IMR-90 (cell line): ENCODE results near the gene C9orf57. TPM values are rescaled to one million over a fixed set of nuclear protein-coding genes. Genes with fewer than 3 reads are reported as not detected.

Experiments used
- ATAC-seq: fragments of 200-7000 bp; cut with Tn5 transposase; 2 replicates; pipeline ENCODE4 v1.9.1; 2020; ENCODE audit warnings: low read depth, mild to moderate bottlenecking, moderate library complexity
- BruUV-seq: library from RNA; stranded (reverse); fragments of 400-500 nt; replicated peaks from 2 replicates; lab custom pipeline; 2021; lab: Mats Ljungman, UMichigan
- CTCF ChIA-PET: fragments of 300-600 bp; formaldehyde crosslinking; extraction: SDS; loops from one replicate; lab custom pipeline; 2021; ENCODE audit warnings: antibody characterized with exemption; lab: Yijun Ruan, JAX
- POLR2A ChIA-PET: fragments of 300-600 bp; sonication (Branson Sonifier 250); formaldehyde crosslinking; loops from one replicate; lab custom pipeline; 2022; ENCODE audit warnings: antibody characterized with exemption; ENCODE audit not compliant: unreplicated experiment; lab: Charles Lee
- DNase-seq: peaks from one replicate; pipeline ENCODE4 v3.0.0; 2013
- H2AFZ ChIP-seq: replicated peaks from 2 replicates; pipeline ENCODE3; 2013; ENCODE audit warnings: low read length, mild to moderate bottlenecking; ENCODE audit not compliant: poor library complexity
- H2AK5ac ChIP-seq: 2 replicates; pipeline ENCODE4 v1.6.1; 2013; ENCODE audit warnings: low read depth, low read length, inconsistent platforms
- H2AK9ac ChIP-seq: replicated peaks from 2 replicates; pipeline ENCODE3; 2013; ENCODE audit warnings: mild to moderate bottlenecking, low read depth, low read length, moderate library complexity; ENCODE audit not compliant: poor library complexity
- H2BK120ac ChIP-seq: 2 replicates; pipeline ENCODE4 v1.6.1; 2013; ENCODE audit warnings: low read depth, low read length, inconsistent platforms
- H2BK15ac ChIP-seq: 3 replicates; pipeline ENCODE4 v1.6.1; 2013; ENCODE audit warnings: low read depth, low read length, inconsistent platforms
- H2BK20ac ChIP-seq: 2 replicates; pipeline ENCODE4 v1.6.1; 2013; ENCODE audit warnings: low read depth, mild to moderate bottlenecking, inconsistent platforms, low read length, moderate library complexity
- H2BK5ac ChIP-seq: 2 replicates; pipeline ENCODE4 v1.6.1; 2013; ENCODE audit warnings: mild to moderate bottlenecking, low read depth, low read length, inconsistent platforms; ENCODE audit not compliant: poor library complexity, severe bottlenecking
- H3K14ac ChIP-seq: replicated peaks from 2 replicates; pipeline ENCODE4 v1.6.1; 2013; ENCODE audit warnings: low read depth, low read length, inconsistent platforms
- H3K18ac ChIP-seq: 2 replicates; pipeline ENCODE4 v1.6.1; 2013; ENCODE audit warnings: low read depth, low read length, control low read depth
- H3K23ac ChIP-seq: 2 replicates; pipeline ENCODE4 v1.6.1; 2013; ENCODE audit warnings: low read depth, low read length, inconsistent platforms
- H3K27ac ChIP-seq: 2 replicates; pipeline ENCODE4 v1.5.1; 2013; ENCODE audit warnings: mild to moderate bottlenecking, control low read depth, low read length; ENCODE audit not compliant: insufficient read depth
- H3K27me3 ChIP-seq: 2 replicates; pipeline ENCODE4 v1.6.1; 2013; ENCODE audit warnings: low read length; ENCODE audit not compliant: control insufficient read depth, insufficient read depth
- H3K36me3 ChIP-seq: 2 replicates; pipeline ENCODE4 v1.6.1; 2013; ENCODE audit warnings: low read length, mixed read lengths; ENCODE audit not compliant: control insufficient read depth, insufficient read depth
- H3K4ac ChIP-seq: 2 replicates; pipeline ENCODE4 v1.6.1; 2013; ENCODE audit warnings: low read depth, low read length, inconsistent platforms
- H3K4me1 ChIP-seq: 2 replicates; pipeline ENCODE4 v1.6.1; 2013; ENCODE audit warnings: low read length, mixed read lengths; ENCODE audit not compliant: control insufficient read depth, insufficient read depth
- H3K4me2 ChIP-seq: 2 replicates; pipeline ENCODE4 v1.6.1; 2013; ENCODE audit warnings: low read depth, mild to moderate bottlenecking, control low read depth, low read length, moderate library complexity
- H3K4me3 ChIP-seq: 2 replicates; pipeline ENCODE4 v1.5.1; 2013; ENCODE audit warnings: low read depth, mild to moderate bottlenecking, control low read depth, low read length, moderate library complexity; ENCODE audit not compliant: insufficient read depth
- H3K56ac ChIP-seq: 2 replicates; pipeline ENCODE4 v1.6.1; 2013; ENCODE audit warnings: low read length, inconsistent platforms; ENCODE audit not compliant: insufficient read depth; ENCODE audit errors: extremely low read depth
- H3K79me1 ChIP-seq, 2 experiments: 2 replicates each; pipeline ENCODE4 v1.6.1; 2013; ENCODE audit warnings: low read length in 2 of 2, inconsistent platforms in 1 of 2, low read depth in 1 of 2
- H3K9ac ChIP-seq: 2 replicates; pipeline ENCODE4 v1.6.1; 2013; ENCODE audit warnings: low read depth, low read length, control low read depth
- H3K9me1 ChIP-seq: 2 replicates; pipeline ENCODE4 v1.6.1; 2013; ENCODE audit warnings: low read length, inconsistent platforms; ENCODE audit not compliant: insufficient read depth
- H3K9me3 ChIP-seq: 2 replicates; pipeline ENCODE4 v1.6.1; 2013; ENCODE audit warnings: low read length; ENCODE audit not compliant: control insufficient read depth, insufficient read depth
- H4K20me1 ChIP-seq: 2 replicates; pipeline ENCODE4 v1.6.1; 2013; ENCODE audit warnings: low read length, inconsistent platforms; ENCODE audit not compliant: insufficient read depth
- H4K5ac ChIP-seq: 2 replicates; pipeline ENCODE4 v1.6.1; 2013; ENCODE audit warnings: mild to moderate bottlenecking, low read depth, low read length, control low read depth
- H4K8ac ChIP-seq, 2 experiments: 2 replicates each; pipeline ENCODE4 v1.6.1; 2013; ENCODE audit warnings: low read depth in 2 of 2, low read length in 2 of 2, control low read depth in 1 of 2, inconsistent platforms in 1 of 2
- H4K91ac ChIP-seq: 2 replicates; pipeline ENCODE4 v1.6.1; 2013; ENCODE audit warnings: low read depth, low read length, inconsistent platforms; ENCODE audit not compliant: insufficient read depth
- BHLHE40 ChIP-seq: fragments of 150-350 bp; IDR thresholded peaks from 2 replicates; pipeline ENCODE4 v1.6.1; 2016; ENCODE audit warnings: mild to moderate bottlenecking, low read depth, low read length
- CEBPB ChIP-seq: IDR thresholded peaks from 2 replicates; pipeline ENCODE4 v1.6.1; 2012; ENCODE audit warnings: low read depth, low read length, improper control_type of control experiment
- CHD1 ChIP-seq: IDR thresholded peaks from 2 replicates; pipeline ENCODE4 v1.6.1; 2012; ENCODE audit warnings: low read depth, low read length, improper control_type of control experiment
- ELK1 ChIP-seq: fragments of 150-350 bp; IDR thresholded peaks from 2 replicates; pipeline ENCODE4 v1.6.1; 2016; ENCODE audit warnings: low read depth, mild to moderate bottlenecking, low read length, moderate library complexity, borderline replicate concordance
- FOS ChIP-seq: fragments of 150-350 bp; IDR thresholded peaks from 2 replicates; pipeline ENCODE4 v1.6.1; 2016; ENCODE audit warnings: low read depth, low read length
- MAFK ChIP-seq: IDR thresholded peaks from 2 replicates; pipeline ENCODE4 v1.6.1; 2012; ENCODE audit warnings: low read depth, low read length, improper control_type of control experiment
- MAZ ChIP-seq: IDR thresholded peaks from 2 replicates; pipeline ENCODE4 v1.6.1; 2012; ENCODE audit warnings: low read depth, mild to moderate bottlenecking, low read length, improper control_type of control experiment, moderate library complexity, borderline replicate concordance
- MXI1 ChIP-seq: IDR thresholded peaks from 2 replicates; pipeline ENCODE4 v1.6.1; 2012; ENCODE audit warnings: low read depth, mild to moderate bottlenecking, low read length, moderate library complexity, borderline replicate concordance
- NFE2L2 ChIP-seq: fragments of 150-350 bp; IDR thresholded peaks from 2 replicates; pipeline ENCODE4 v1.6.1; 2016; ENCODE audit warnings: low read depth, mild to moderate bottlenecking, low read length
- POLR2A ChIP-seq: IDR thresholded peaks from 2 replicates; pipeline ENCODE4 v1.6.1; 2012; ENCODE audit warnings: mild to moderate bottlenecking, low read depth, low read length
- RAD21 ChIP-seq: IDR thresholded peaks from 2 replicates; pipeline ENCODE4 v1.6.1; 2012; ENCODE audit warnings: low read length, improper control_type of control experiment
- RCOR1 ChIP-seq: IDR thresholded peaks from 2 replicates; pipeline ENCODE4 v1.6.1; 2012; ENCODE audit warnings: mild to moderate bottlenecking, low read length, improper control_type of control experiment; ENCODE audit not compliant: insufficient replicate concordance
- RFX5 ChIP-seq: IDR thresholded peaks from 2 replicates; pipeline ENCODE4 v1.8.0; 2012; ENCODE audit warnings: low read depth, mild to moderate bottlenecking, low read length, moderate library complexity
- SMC3 ChIP-seq: fragments of 150-350 bp; IDR thresholded peaks from 2 replicates; pipeline ENCODE4 v1.6.1; 2016; ENCODE audit warnings: low read depth, mild to moderate bottlenecking, antibody characterized with exemption, low read length, moderate library complexity
- WGBS, 2 experiments: methylation state at CpG; one replicate each; pipeline versions ENCODE4 v1.1.5 to v1.1.7; 2013; ENCODE audit warnings: missing lambda C conversion rate in 2 of 2; ENCODE audit not compliant: insufficient read length in 1 of 2; ENCODE audit errors: extremely low coverage in 2 of 2; 5-methylcytosine and 5-hydroxymethylcytosine counted together
- dilution Hi-C: fragments of 300-500 bp; cut with HindIII; formaldehyde crosslinking; loops from one replicate; pipeline ENCODE4 v1.14.3; 2018; ENCODE audit warnings: low sequenced_read_pairs; ENCODE audit not compliant: unreplicated experiment
- in situ Hi-C: fragments of 300-500 bp; cut with MboI; formaldehyde crosslinking; loops from 3 replicates; pipeline ENCODE4 v1.14.3; 2019; ENCODE audit warnings: low sequenced_read_pairs, inconsistent platforms, mixed read lengths
- intact Hi-C: fragments of 100-400 bp; cut with micrococcal nuclease; formaldehyde crosslinking; loops from 2 replicates; pipeline ENCODE4 v1.10.0; 2022
- polyA plus RNA-seq, 3 experiments: library from polyadenylated mRNA; depleted of rRNA; stranded (reverse); fragments of >200 nt; gene quantifications; 2 replicates each; pipeline ENCODE4 v1.2.3, GENCODE V29; 2012; ENCODE audit warnings: low replicate concordance in 1 of 3
- total RNA-seq: library from RNA; depleted of rRNA; stranded (reverse); fragments of >200 nt; gene quantifications from 2 replicates; pipeline ENCODE4 v1.2.3, GENCODE V29; 2012
- TF ChIP-seq, protein P1 (sequence below): fragments of 150-350 bp; IDR thresholded peaks from 2 replicates; pipeline ENCODE4 v1.6.1; 2017; ENCODE audit warnings: mild to moderate bottlenecking, antibody characterized with exemption, low read length, low read depth
- TF ChIP-seq, protein P2 (sequence below): conservative IDR thresholded peaks from 2 replicates; pipeline ENCODE4 v1.5.1; 2012; ENCODE audit warnings: mild to moderate bottlenecking, low read depth, low read length, improper control_type of control experiment

The C9orf57 gene
- total and polyA plus RNA-seq, 2 of the 4 experiments (the other 2 are of a cell fraction), result not detected

GRCh38 chr9:72065076-72065475 lies 4.7 kb upstream of the C9orf57 start:
- H3K23ac ChIP-seq, result no peak overlapping the region
- no peak overlapping the region for H2AK5ac ChIP-seq
- no peaks in the 10 kb centered on the region for H3K27me3 ChIP-seq
- TF ChIP-seq, protein P1, sequence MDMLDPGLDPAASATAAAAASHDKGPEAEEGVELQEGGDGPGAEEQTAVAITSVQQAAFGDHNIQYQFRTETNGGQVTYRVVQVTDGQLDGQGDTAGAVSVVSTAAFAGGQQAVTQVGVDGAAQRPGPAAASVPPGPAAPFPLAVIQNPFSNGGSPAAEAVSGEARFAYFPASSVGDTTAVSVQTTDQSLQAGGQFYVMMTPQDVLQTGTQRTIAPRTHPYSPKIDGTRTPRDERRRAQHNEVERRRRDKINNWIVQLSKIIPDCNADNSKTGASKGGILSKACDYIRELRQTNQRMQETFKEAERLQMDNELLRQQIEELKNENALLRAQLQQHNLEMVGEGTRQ, result no peak
- TF ChIP-seq ELK1, result no peak
- TF ChIP-seq MAZ, result no peak
- no peak for TF ChIP-seq MAFK
- no peak for TF ChIP-seq CEBPB
- TF ChIP-seq POLR2A, result no peak
- TF ChIP-seq BHLHE40, result no peak
- no peak for TF ChIP-seq RCOR1
- TF ChIP-seq MXI1, result no peak
- TF ChIP-seq, protein P2, sequence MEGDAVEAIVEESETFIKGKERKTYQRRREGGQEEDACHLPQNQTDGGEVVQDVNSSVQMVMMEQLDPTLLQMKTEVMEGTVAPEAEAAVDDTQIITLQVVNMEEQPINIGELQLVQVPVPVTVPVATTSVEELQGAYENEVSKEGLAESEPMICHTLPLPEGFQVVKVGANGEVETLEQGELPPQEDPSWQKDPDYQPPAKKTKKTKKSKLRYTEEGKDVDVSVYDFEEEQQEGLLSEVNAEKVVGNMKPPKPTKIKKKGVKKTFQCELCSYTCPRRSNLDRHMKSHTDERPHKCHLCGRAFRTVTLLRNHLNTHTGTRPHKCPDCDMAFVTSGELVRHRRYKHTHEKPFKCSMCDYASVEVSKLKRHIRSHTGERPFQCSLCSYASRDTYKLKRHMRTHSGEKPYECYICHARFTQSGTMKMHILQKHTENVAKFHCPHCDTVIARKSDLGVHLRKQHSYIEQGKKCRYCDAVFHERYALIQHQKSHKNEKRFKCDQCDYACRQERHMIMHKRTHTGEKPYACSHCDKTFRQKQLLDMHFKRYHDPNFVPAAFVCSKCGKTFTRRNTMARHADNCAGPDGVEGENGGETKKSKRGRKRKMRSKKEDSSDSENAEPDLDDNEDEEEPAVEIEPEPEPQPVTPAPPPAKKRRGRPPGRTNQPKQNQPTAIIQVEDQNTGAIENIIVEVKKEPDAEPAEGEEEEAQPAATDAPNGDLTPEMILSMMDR, result no peak
- no peak for TF ChIP-seq FOS
- TF ChIP-seq CHD1, result no peak
- no peak for TF ChIP-seq RFX5
- TF ChIP-seq RAD21, result no peak
- TF ChIP-seq SMC3, result no peak
- no peak for TF ChIP-seq NFE2L2
- intact Hi-C loops (no loop called here), in situ Hi-C loops (no loop called here), dilution Hi-C loops (no loop called here)
- H2BK20ac ChIP-seq, result no peak overlapping the region
- no peak overlapping the region for H3K18ac ChIP-seq
- POLR2A ChIA-PET, result no interaction called here
- H3K27ac ChIP-seq, result no peak overlapping the region
- CTCF ChIA-PET, result interaction anchor here (0.6 to 0.7 kb wide), 2 partner anchors 622 to 1118 kb away, joined by 3 to 4 read pairs; no protein-coding TSS in a partner anchor
- no peak overlapping the region for H2BK15ac ChIP-seq
- H4K20me1 ChIP-seq, result no peaks in the 10 kb centered on the region
- no peak for ATAC-seq
- no peak overlapping the region for H2AFZ ChIP-seq
- no peak overlapping the region for H4K8ac ChIP-seq
- H3K9me3 ChIP-seq, result no peaks in the 10 kb centered on the region
- no peak overlapping the region for H3K4me2 ChIP-seq
- DNase-seq, result no peak
- H3K4me1 ChIP-seq, result no peaks in the 10 kb centered on the region
- H3K56ac ChIP-seq, result no peak overlapping the region
- no peaks in the 10 kb centered on the region for H3K79me1 ChIP-seq
- H3K9ac ChIP-seq, result no peak overlapping the region
- BruUV-seq, result no TSS peak
- H3K4ac ChIP-seq, result no peak overlapping the region
- no peak overlapping the region for H4K5ac ChIP-seq
- H2AK9ac ChIP-seq, result no peak overlapping the region
- WGBS, 2 experiments, result no CpG with 5 or more reads among the region's 7 CpGs
- H3K4me3 ChIP-seq, result no peak overlapping the region
- H2BK120ac ChIP-seq, result no peak overlapping the region
- H3K9me1 ChIP-seq, result no peaks in the 10 kb centered on the region
- no peak overlapping the region for H3K14ac ChIP-seq
- H4K91ac ChIP-seq, result no peak overlapping the region
- no peak overlapping the region for H2BK5ac ChIP-seq
- no peaks in the 10 kb centered on the region for H3K36me3 ChIP-seq
